H1 (cell line): Measurements from ENCODE around the gene ADAM12. TPM values are rescaled to one million over a fixed set of nuclear protein-coding genes. Genes with fewer than 3 reads are reported as not detected.

Experiments
- BRCA1 ChIP-seq: IDR thresholded peaks from 2 replicates; pipeline ENCODE4 v1.6.1; 2012; ENCODE audit warnings: low read depth, low read length, improper control_type of control experiment
- CHD2 ChIP-seq: IDR thresholded peaks from 2 replicates; pipeline ENCODE4 v1.6.1; 2012; ENCODE audit warnings: low read length, improper control_type of control experiment
- NRF1 ChIP-seq: IDR thresholded peaks from 2 replicates; pipeline ENCODE4 v1.6.1; 2011; ENCODE audit warnings: mild to moderate bottlenecking, low read depth, low read length, improper control_type of control experiment
- TBP ChIP-seq: IDR thresholded peaks from 2 replicates; pipeline ENCODE4 v1.6.1; 2011; ENCODE audit warnings: low read depth, low read length, improper control_type of control experiment
- polyA plus RNA-seq, 7 experiments: library from polyadenylated mRNA; depleted of rRNA in 3 of 7; stranded (reverse) in 5 of 7; unstranded in 2 of 7; fragments of >200 nt in 5 of 7; fragments of 200-250 nt in 2 of 7; gene quantifications; 1 replicate in 5 of 7; 2 replicates in 1 of 7; 4 replicates in 1 of 7; pipeline versions ENCODE4 v1.2.1 to v1.2.3, GENCODE V29; 2011 to 2013; ENCODE audit warnings: missing spikeins in 2 of 7, mixed read lengths in 2 of 7
- total RNA-seq: library from RNA; stranded (reverse); fragmentation: NEBNext Ultra II Directional; extraction: Animal tissue kit (Norgen Biotek cat#: 25700); gene quantifications from 2 replicates; pipeline ENCODE4 v1.2.1, GENCODE V29; 2021
- TF ChIP-seq, protein P1 (sequence below): IDR thresholded peaks from 2 replicates; pipeline ENCODE4 v1.6.1; 2011; ENCODE audit warnings: low read length, improper control_type of control experiment

Gene ADAM12
- total and polyA plus RNA-seq, 2 of the 8 experiments (the other 6 are each of a cell fraction or from before 2014, with no cell fraction given), result 0.07 to 0.17 TPM

GRCh38 chr10:126259760-126260479 is 128.4 kb downstream of the ADAM12 start (continued):
- TF ChIP-seq NRF1, result no peak
- TF ChIP-seq BRCA1, result no peak
- no peak for TF ChIP-seq TBP
- TF ChIP-seq, protein P1, sequence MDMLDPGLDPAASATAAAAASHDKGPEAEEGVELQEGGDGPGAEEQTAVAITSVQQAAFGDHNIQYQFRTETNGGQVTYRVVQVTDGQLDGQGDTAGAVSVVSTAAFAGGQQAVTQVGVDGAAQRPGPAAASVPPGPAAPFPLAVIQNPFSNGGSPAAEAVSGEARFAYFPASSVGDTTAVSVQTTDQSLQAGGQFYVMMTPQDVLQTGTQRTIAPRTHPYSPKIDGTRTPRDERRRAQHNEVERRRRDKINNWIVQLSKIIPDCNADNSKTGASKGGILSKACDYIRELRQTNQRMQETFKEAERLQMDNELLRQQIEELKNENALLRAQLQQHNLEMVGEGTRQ, result no peak
- no peak for TF ChIP-seq CHD2
